Measurements from ENCODE around the gene CALML5. TPM values are rescaled to one million over a fixed set of nuclear protein-coding genes. Genes with fewer than 3 reads are reported as not detected.
A peak's percentile ranks its signal among the peaks of the same experiment; 100 is the strongest.

The CALML5 gene
- total RNA-seq, 4 donors from 2014 or later: not detected

GRCh38 chr10:5492322-5492855 is 7.0 kb downstream of the CALML5 start:
- no peak overlapping the region for H3K27ac ChIP-seq
- no peak for DNase-seq
- H3K4me1 ChIP-seq: peaks cover 21% of the 10 kb centered on the region in 2 donors
- no peaks in the 10 kb centered on the region for H3K27me3 ChIP-seq
- no peaks in the 10 kb centered on the region for H3K9me3 ChIP-seq
- H3K4me3 ChIP-seq (replicated peaks in 1 of 3): no peak overlapping the region
- intact Hi-C loops (cut with DNase I): no loop called here
- WGBS, 2 donors: 93 to 94% methylated on average over 4 of the region's 4 CpGs
- no peaks in the 10 kb centered on the region for H3K36me3 ChIP-seq
- TF ChIP-seq CTCF (IDR thresholded peaks at IDR 0.05) (no peak), POLR2A (IDR thresholded peaks at IDR 0.05) (no peak)

GRCh38 chr10:5491477-5491876 is 7.9 kb downstream of the CALML5 start:
- no peak for DNase-seq
- Histone ChIP-seq H3K36me3 (no peaks in the 10 kb centered on the region), H3K27me3 (no peaks in the 10 kb centered on the region), H3K4me1 (peaks cover 17 to 18% of the 10 kb centered on the region in 2 donors), H3K27ac (no peak overlapping the region), H3K4me3 (replicated peaks in 1 of 3) (no peak overlapping the region), H3K9me3 (no peaks in the 10 kb centered on the region)
- no peak for TF ChIP-seq CTCF (IDR thresholded peaks at IDR 0.05)
- TF ChIP-seq POLR2A (IDR thresholded peaks at IDR 0.05): no peak
- intact Hi-C loops (cut with DNase I): no loop called here
- WGBS, 2 donors: 91 to 97% methylated on average over 7 of the region's 7 CpGs

- 76 to 85% methylated on average over 8 to 10 of the region's 10 CpGs for whole genome bisulfite sequencing, 2 donors
- peak overlapping the region in 1 of 3 donors; percentile 36 for H3K27ac ChIP-seq
- intact Hi-C loops (cut with DNase I): no loop called here
- H3K4me3 ChIP-seq (replicated peaks in 1 of 3): no peak overlapping the region
- H3K4me1 ChIP-seq: peaks cover 11 to 14% of the 10 kb centered on the region in 2 donors
- H3K9me3 ChIP-seq: no peaks in the 10 kb centered on the region
- TF ChIP-seq CTCF (IDR thresholded peaks at IDR 0.05): no peak
- no peaks in the 10 kb centered on the region for H3K27me3 ChIP-seq
- no peaks in the 10 kb centered on the region for H3K36me3 ChIP-seq
- no peak for DNase-seq
These were observed 8.5 kb downstream of the CALML5 start for GRCh38 chr10:5490698-5491464.

- H3K36me3 ChIP-seq: no peaks in the 10 kb centered on the region
- WGBS, 2 donors: 92 to 93% methylated on average over 4 of the region's 4 CpGs
- intact Hi-C loops (cut with DNase I): no loop called here
- H3K27ac ChIP-seq: peak overlapping the region in 1 of 3 donors; percentile 13
- DNase-seq: no peak
- TF ChIP-seq CTCF (IDR thresholded peaks at IDR 0.05): no peak
- TF ChIP-seq POLR2A (IDR thresholded peaks at IDR 0.05): no peak
- H3K4me3 ChIP-seq (replicated peaks in 1 of 3): no peak overlapping the region
- no peaks in the 10 kb centered on the region for H3K27me3 ChIP-seq
- H3K4me1 ChIP-seq: peaks cover 6 to 12% of the 10 kb centered on the region in 2 donors
- no peaks in the 10 kb centered on the region for H3K9me3 ChIP-seq
These were observed 9.3 kb downstream of the CALML5 start for GRCh38 chr10:5490032-5490431.

Data from thyroid gland (tissue), 4 donors.